Activated T-cell treated with anti-CD3 and anti-CD28 coated beads, Interleukin-2, amount 50 U/mL, for 72 hours (primary cell): Measurements from ENCODE around the gene PIP4K2B. TPM values are rescaled to one million over a fixed set of nuclear protein-coding genes. Genes with fewer than 3 reads are reported as not detected.

Source experiments
- total RNA-seq, 2 donors: library from RNA; stranded (reverse); gene quantifications; one replicate each; pipeline ENCODE4 v1.2.3, GENCODE V29; 2022

Gene PIP4K2B
- total RNA-seq, 2 donors from 2014 or later = 32.7 to 34.3 TPM

Other genes with a start within 250 kb of the PIP4K2B start
- 1 to 10 TPM in 1 of 2 donors, under 1 TPM in 1; 0.72 to 1.8 TPM for gene SRCIN1, start 193.6 kb downstream of the PIP4K2B start, total RNA-seq
- 10 to 100 TPM; 30.3 to 37.4 TPM for gene EPOP, start 124.6 kb downstream of the PIP4K2B start, total RNA-seq
- gene MLLT6, start 94.3 kb downstream of the PIP4K2B start, total RNA-seq = 100 to 1,000 TPM; 251 to 263 TPM
- gene CISD3, start 69.2 kb downstream of the PIP4K2B start, total RNA-seq = 10 to 100 TPM; 25.5 to 27.8 TPM
- gene PCGF2, start 51.2 kb downstream of the PIP4K2B start, total RNA-seq = 1 to 10 TPM; 2.7 to 7.7 TPM
- gene PSMB3, start 46.8 kb downstream of the PIP4K2B start, total RNA-seq = 100 to 1,000 TPM; 182 to 190 TPM
- gene CWC25, start 25.8 kb upstream of the PIP4K2B start, total RNA-seq = 10 to 100 TPM; 29.7 to 33.5 TPM
- 1,000 to 10,000 TPM; 1,230 to 1,505 TPM for gene RPL23, start 54.2 kb upstream of the PIP4K2B start, total RNA-seq
- 100 to 1,000 TPM; 160 to 172 TPM for gene LASP1, start 70.5 kb upstream of the PIP4K2B start, total RNA-seq
- gene FBXO47, start 167.8 kb upstream of the PIP4K2B start, total RNA-seq = under 1 TPM in 1 of 2 donors, not detected in 1; 0.16 TPM